HG03060 (cell line): ENCODE measurements around the gene MPC1.
A peak's percentile ranks its signal among the peaks of the same experiment; 100 is the strongest.
"Not testable (repeated sequence)": the region's sequence is repeated elsewhere in the genome, so short reads cannot be mapped to it uniquely, and the experiment has no call there.

Source experiments
- ATAC-seq: cut with Tn5 transposase; IDR thresholded peaks from one replicate; pipeline ENCODE4 v1.9.1; 2021; ENCODE audit warnings: low read depth, moderate number of reproducible peaks; ENCODE audit not compliant: unreplicated experiment

Gene MPC1

GRCh38 chr6:166348305-166348949, 34.3 kb downstream of the MPC1 start:
- no peak for ATAC-seq

- ATAC-seq: no peak
These were observed 35.8 kb downstream of the MPC1 start for GRCh38 chr6:166346965-166347364.

GRCh38 chr6:166346449-166346848, 36.3 kb downstream of the MPC1 start:
- ATAC-seq: no peak

GRCh38 chr6:166345672-166346071, 37.1 kb downstream of the MPC1 start:
- not testable (repeated sequence) for ATAC-seq

GRCh38 chr6:166344921-166345320, 37.8 kb downstream of the MPC1 start:
- ATAC-seq: not testable (repeated sequence)

GRCh38 chr6:166344240-166344639, 38.5 kb downstream of the MPC1 start:
- no peak for ATAC-seq

GRCh38 chr6:166343150-166343487, 39.6 kb downstream of the MPC1 start:
- ATAC-seq: peak; percentile 25

- peak; percentile 74 for ATAC-seq
These were observed 40.2 kb downstream of the MPC1 start, which contains the start of gene SFT2D1 for GRCh38 chr6:166342349-166343149. TSS of gene SFT2D1 (minus strand) at chr6:166342545. CDS start at chr6:166342481, 64 bp downstream.

GRCh38 chr6:166341977-166342348, 40.8 kb downstream of the MPC1 start:
- no peak for ATAC-seq

GRCh38 chr6:166341464-166341863, 41.3 kb downstream of the MPC1 start:
- ATAC-seq: no peak

GRCh38 chr6:166338854-166339253, 43.9 kb downstream of the MPC1 start:
- no peak for ATAC-seq

- ATAC-seq: no peak
These were observed 45.9 kb downstream of the MPC1 start for GRCh38 chr6:166336847-166337246.

- peak; percentile 37 for ATAC-seq
These were observed 47.1 kb downstream of the MPC1 start for GRCh38 chr6:166335378-166336302.

- no peak for ATAC-seq
These were observed 47.9 kb downstream of the MPC1 start for GRCh38 chr6:166334878-166335277.

GRCh38 chr6:166333172-166333995, 49.4 kb downstream of the MPC1 start:
- ATAC-seq: peak; percentile 57

GRCh38 chr6:166331503-166332415, 51.0 kb downstream of the MPC1 start:
- ATAC-seq: no peak

- no peak for ATAC-seq
These were observed 52.1 kb downstream of the MPC1 start for GRCh38 chr6:166330612-166331011.

- peak; percentile 97 for ATAC-seq
These were observed 57.2 kb downstream of the MPC1 start for GRCh38 chr6:166325383-166326042.

GRCh38 chr6:166323395-166323794, 59.3 kb downstream of the MPC1 start:
- ATAC-seq: no peak
